OCI-LY7 (cell line): ENCODE measurements around the gene AMFR.

Experiments
- CTCF ChIP-seq: fragments of 200-600 bp; sonication (generic); conservative IDR thresholded peaks from 2 replicates; pipeline ENCODE4 v1.5.1; 2014; ENCODE audit warnings: mild to moderate bottlenecking, antibody characterized with exemption, low read length, moderate library complexity, mixed read lengths
- EZH2phosphoT487 ChIP-seq: fragments of 200-600 bp; sonication (generic); IDR thresholded peaks from 2 replicates; pipeline ENCODE4 v1.6.1; 2018; ENCODE audit warnings: low read depth, borderline replicate concordance, mild to moderate bottlenecking, mixed run types, antibody characterized with exemption, low read length, moderate library complexity, mixed read lengths

DNA sequence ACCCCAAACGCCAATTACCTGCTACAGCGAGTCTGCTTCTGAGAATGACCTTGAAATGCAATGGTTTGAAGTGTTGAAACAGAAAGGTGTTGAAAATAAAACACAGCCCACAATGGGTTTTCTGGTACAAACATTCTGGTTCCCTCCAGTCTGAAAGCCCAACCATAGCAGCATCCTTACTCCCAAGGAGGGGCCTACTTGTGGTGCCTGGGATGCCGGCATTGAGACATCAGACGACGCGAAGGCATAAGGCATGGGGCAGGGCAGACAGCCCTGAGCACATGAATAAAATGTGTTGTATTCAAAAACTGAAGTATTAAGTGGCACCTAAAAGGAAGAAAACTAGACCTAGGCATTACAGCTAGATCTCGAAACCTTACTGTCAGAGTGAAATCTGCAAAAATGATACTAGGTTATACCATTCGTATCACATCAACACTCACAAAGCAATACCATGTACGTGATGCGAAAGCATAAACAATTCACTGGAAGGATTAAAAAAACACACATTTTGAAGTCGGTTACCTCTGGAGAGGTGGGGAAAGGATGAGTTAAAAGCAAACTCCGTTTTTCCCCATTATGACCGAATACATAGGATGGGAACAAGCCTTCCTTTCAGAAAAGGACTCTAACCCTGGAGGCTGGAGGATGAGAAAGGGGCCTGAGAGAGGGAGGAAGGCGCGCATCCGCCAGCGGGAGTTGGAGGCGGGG is 25.1 kb upstream of the AMFR start:
- no peak for TF ChIP-seq CTCF
- TF ChIP-seq EZH2phosphoT487: no peak
